ENCODE measurements around the gene ENTHD1.

DNA sequence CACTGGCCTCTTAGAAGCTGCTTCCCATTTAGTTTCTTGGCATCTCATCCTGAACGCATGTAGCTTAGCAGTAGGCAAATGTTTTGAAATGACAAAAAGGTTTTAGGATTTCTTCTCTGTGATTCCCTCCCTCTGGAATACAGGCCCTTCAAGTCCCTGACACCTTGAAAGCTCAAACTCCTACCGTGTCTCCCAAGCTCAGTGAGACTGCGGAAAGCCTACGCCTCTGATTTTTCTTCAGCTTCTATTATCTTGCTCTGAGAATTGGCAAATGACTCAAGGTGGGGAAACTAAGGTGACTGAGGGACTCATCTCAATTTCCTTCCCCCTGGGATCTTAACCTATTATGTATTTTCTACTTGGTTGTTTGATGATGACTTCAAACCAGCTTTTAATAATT lies 130.3 kb downstream of the ENTHD1 start:
- TF ChIP-seq POLR2A (IDR thresholded peaks at IDR 0.05): no peak
- TF ChIP-seq, protein P1, sequence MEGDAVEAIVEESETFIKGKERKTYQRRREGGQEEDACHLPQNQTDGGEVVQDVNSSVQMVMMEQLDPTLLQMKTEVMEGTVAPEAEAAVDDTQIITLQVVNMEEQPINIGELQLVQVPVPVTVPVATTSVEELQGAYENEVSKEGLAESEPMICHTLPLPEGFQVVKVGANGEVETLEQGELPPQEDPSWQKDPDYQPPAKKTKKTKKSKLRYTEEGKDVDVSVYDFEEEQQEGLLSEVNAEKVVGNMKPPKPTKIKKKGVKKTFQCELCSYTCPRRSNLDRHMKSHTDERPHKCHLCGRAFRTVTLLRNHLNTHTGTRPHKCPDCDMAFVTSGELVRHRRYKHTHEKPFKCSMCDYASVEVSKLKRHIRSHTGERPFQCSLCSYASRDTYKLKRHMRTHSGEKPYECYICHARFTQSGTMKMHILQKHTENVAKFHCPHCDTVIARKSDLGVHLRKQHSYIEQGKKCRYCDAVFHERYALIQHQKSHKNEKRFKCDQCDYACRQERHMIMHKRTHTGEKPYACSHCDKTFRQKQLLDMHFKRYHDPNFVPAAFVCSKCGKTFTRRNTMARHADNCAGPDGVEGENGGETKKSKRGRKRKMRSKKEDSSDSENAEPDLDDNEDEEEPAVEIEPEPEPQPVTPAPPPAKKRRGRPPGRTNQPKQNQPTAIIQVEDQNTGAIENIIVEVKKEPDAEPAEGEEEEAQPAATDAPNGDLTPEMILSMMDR (IDR thresholded peaks at IDR 0.05): no peak

Measured in tibial nerve (tissue), 3 donors.